Measurements from ENCODE around the gene ABCA3.

GRCh38 chr16:2295056-2295798 lies 45.3 kb downstream of the ABCA3 start:
- TF ChIP-seq CTCF (IDR thresholded peaks at IDR 0.05; ENCODE audit: poor library complexity, severe bottlenecking) (no peak), EZH2 (IDR thresholded peaks at IDR 0.05; ENCODE audit: borderline replicate concordance, insufficient read depth, low read length, poor library complexity, severe bottlenecking) (no peak), POLR2AphosphoS5 (IDR thresholded peaks at IDR 0.05) (no peak), MXI1 (conservative IDR thresholded peaks at IDR 0.05; ENCODE audit: poor library complexity, severe bottlenecking) (no peak), EP300 (conservative IDR thresholded peaks at IDR 0.05; ENCODE audit: poor library complexity, severe bottlenecking) (no peak)
